Muscle of back (tissue), 13 donors: ENCODE results near the gene HCAR3. TPM values are rescaled to one million over a fixed set of nuclear protein-coding genes. Genes with fewer than 3 reads are reported as not detected.
"Not testable (repeated sequence)": the region's sequence is repeated elsewhere in the genome, so short reads cannot be mapped to it uniquely, and the experiment has no call there.

Source experiments
- DNase-seq, 3 donors: peaks; one replicate each; pipeline versions ENCODE4 v3.0.0 to v3.0.0-alpha.2; 2013
- long read RNA-seq, 9 donors: transcript quantifications; one replicate each; lab custom pipeline, GENCODE V29; 2026
- polyA plus RNA-seq, 10 donors: library from polyadenylated mRNA; unstranded; fragments of 120-200 nt; gene quantifications; one replicate each; pipeline ENCODE4 v1.2.1, GENCODE V29; 2013; ENCODE audit not compliant: insufficient read length in 10 of 10

Gene HCAR3
- polyA plus RNA-seq = 1 to 10 TPM in 1 of 10 donors, under 1 TPM in 4, not detected in 5; 0.26 to 1.3 (median 0.28) TPM
- long read RNA-seq, donor 1 = 0 reads
- long read RNA-seq, donor 2 = 0 reads
- long read RNA-seq, donor 3 = 0 reads
- long read RNA-seq, donor 4 = 0 reads
- long read RNA-seq, donor 5 = 0 reads
- long read RNA-seq, donor 6 = 0 reads
- long read RNA-seq, donor 7 = 0 reads
- long read RNA-seq, donor 8, partial matches to known transcripts = 0 of 1 reads
- long read RNA-seq, donor 8, other reads (novel, unspliced or antisense) = 0 of 1 reads
- long read RNA-seq, donor 9 = 0 reads

DNA sequence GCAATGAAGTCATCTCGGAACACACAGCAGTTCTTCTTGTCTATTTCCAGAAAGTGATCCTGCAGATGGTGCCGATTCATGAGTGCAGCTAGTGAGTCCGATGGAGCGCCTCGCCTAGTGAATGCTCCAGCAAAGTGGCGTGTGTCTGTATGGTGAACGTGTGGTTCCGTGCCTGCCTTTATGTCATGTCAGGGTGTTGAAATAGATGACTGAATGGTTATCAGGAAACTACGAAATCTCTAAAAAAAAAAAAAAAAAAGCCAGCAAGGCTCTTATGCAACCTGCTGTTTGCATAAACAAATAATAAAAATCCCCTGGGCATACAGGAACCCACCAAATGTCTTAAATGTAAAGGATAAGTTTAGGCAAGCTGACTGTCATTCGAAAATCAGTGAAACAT, at the start of gene HCAR3:
Gene HCAR3, minus strand, starts transcription at position 154 of the 400 bp plus-strand sequence. Its CDS starts 74 bp downstream, at position 80.
- DNase-seq = not testable (repeated sequence)

DNA sequence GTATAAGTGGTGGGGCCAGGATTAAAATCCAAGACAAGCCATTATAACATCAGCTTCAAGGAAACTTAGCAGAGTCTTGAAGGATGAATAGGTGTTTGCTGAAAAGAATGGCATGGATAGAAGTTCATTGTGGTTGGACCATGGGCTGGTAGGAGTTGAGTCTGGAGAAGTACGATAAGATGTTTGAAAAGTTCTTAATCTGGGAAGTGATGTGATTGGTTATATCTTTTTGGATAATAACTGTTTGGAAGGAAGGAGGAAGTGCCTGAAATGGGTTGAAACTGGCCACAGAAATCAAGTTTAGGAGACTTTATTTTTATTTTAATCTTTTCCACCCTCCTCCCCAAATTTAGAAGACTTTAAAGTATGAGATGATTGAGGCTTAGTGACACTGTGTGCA, 41.0 kb upstream of the HCAR3 start:
- no peak for DNase-seq

DNA sequence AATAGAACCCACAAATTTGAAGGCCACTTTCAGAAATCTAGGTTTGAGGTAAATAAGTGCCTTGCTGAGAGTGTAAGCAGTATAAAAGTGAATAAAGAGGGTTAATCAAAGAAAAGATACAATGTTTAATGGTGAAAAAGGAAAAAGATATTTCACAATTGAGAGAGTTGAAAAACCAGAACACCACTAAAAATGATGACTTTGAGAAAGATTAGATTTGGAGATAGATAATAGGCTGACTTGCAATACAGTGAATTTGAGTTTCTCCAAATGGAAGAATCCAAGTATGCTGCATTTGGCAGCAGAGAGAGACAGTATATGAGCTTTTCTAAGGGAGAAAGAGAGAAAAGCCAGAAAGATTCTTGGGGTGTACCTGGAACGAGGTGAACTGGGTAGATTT, 38.2 kb upstream of the HCAR3 start:
- no peak for DNase-seq

DNA sequence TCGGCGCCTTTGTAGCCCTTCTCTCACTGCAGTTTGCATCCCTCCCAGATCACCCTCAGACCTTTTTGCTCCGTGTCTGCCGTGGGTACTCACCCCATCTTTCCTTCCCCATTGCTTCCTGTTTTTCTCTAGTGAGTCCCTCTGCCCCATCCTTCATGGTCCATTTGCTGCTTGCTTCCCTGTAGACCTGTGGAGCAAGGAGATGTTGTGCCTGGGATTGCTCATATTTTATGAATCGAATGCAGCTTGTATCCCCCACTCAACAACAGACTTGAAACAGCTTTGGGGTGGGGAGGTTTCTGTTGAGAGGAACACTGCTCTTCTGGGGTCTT, 36.7 kb upstream of the HCAR3 start:
- no peak for DNase-seq

DNA sequence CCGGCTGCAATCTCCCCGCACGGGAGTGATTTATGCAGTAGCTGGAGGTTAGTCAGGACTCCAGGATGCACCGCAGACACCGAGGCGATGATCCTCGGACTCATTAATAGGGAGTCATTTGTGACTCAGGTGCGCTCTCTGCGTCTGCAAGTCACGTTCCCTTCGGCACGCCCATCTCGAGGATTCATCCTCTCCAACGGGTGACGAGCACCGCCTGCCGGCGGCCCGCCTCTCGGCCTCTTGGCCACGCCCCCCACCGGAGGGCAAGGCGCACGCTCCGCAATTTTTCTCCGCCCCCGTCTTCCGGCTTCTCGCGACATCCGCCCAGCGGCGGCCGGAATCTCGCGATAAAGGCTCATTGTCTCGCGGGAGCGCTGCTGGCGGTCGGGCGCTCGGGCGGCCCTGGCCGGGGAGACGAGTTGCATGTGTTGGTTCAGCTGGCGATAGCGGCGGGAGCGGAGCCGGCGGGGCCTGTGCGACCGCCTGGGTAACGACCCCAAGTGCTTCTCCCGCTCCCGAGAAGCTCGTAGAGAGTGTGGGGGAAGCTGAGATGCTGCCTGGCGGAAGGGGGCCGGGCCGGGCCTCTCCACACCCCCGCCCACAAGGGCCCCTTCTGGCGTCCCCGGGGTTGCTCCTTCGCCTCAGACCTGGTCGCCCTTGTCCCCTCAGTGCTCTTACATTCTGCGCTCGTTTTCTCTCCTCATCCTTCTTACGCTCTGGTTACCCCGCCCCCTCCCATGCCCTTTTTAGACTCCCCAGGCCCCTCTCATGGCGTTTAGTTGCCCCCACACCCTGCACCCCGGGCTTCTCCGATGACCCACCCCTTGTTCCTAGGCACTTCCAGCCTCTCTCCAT, 36.1 kb upstream of the HCAR3 start, which contains the start of gene DENR:
Gene DENR, plus strand, starts transcription at position 361 of the 855 bp plus-strand sequence. CDS start 878 bp downstream, outside the sequence.
- peak; percentile 97 to 99 (median 98) for DNase-seq

DNA sequence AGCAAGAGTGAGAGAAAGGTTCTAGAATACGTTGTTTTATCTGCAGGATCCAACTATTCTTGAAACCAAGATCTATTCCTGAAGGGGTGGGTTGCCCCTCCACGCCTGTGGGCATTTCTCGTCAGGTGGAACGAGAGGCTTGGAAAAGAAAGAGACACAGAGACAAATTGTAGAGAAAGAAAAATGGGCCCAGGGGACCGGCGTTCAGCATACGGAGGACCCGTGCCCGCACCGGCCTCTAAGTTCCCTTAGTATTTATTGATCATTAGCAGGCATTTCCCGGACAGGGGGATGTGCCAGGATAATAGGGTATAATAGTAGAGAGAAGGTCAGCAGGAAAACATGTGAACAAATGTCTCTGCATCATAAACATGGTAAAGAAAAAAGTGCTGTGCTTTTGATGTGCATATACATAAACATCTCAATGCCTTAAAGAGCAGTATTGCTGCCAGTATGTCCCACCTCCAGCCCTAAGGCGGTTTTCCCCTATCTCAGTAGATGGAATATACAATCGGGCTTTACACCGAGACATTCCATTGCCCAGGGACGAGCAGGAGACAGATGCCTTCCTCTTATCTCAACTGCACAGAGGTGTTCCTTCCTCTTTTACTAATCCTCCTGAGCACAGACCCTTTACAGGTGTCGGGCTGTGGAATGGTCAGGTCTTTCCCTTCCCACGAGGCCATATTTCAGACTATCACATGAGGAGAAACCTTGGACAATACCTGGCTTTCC, 34.3 kb upstream of the HCAR3 start:
- not testable (repeated sequence) for DNase-seq

DNA sequence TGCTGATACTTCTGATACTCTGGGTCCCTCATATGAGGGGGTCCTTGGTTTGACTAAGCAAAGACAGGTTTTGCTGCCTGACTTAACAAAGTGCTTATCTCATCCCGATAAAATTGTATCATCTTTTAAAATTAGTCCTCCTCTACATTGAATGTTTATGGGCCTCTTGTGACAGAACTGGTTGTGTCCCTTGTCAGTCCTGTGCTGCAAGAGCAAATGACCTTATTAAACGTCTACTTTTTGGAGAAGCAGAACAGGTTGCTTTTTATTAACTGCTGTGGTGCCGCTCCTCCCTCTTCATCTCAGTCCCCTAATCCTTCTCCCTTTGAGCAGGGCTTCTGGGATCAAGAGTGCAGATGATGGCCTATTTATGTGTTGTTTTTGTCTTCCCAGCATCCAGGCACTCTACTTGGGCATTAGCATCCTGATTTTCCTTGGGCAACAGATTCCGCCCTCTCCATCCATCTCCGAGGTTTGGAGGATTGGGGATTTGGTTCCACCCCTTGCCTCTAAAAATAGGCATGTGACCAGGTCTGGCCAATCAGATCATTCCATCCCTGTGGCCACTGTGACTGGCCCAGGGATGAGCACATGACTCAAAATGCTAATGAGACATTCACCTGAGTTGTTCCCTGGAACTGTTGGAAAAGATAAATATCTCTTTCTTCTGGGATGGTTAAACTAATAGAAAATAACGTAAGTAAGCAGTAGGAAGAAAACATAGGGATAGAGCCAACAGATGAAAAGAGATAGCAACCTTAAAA, 33.1 kb upstream of the HCAR3 start:
- DNase-seq = no peak

DNA sequence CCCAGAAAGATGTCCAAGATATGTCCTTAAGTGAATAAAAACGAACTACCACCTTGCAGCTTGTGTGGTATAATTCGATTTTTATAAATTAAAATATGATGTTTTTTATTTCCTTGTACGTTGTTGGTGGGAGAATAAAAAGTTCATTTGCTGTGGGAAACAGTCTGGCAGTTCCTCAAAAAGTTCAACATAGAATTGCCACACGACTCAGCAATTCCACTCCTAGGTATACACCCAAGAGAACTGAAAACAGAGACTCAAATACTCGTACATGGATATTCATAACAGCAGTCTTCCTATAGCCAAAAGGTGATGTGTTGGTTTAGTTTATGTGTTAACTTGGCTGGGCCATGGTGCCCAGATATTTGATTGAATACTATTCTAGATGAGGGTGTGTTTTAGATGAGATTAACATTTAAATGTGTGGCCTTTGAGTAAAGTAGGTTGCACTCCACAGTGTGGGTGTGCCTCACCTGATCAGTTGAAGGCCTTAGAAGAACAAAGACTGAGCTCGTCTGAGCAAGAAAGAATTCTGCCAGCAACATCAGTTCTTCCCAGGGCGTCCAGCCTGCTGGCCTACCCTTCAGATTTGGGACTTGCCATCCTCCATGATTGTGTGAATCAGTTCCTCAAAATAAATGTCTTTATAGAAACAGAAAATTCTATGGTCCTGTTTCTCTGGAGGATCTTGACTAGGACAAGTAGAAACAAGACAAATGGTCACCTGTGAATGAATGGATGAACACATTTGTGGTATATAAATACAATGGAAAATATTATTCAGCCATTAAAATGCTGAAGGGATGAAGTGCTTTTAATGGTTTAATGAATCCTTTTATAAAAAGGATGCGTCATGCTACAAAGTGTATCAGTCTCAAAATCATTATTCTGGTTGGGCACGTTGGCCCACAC, 30.9 kb upstream of the HCAR3 start:
- DNase-seq = no peak

DNA sequence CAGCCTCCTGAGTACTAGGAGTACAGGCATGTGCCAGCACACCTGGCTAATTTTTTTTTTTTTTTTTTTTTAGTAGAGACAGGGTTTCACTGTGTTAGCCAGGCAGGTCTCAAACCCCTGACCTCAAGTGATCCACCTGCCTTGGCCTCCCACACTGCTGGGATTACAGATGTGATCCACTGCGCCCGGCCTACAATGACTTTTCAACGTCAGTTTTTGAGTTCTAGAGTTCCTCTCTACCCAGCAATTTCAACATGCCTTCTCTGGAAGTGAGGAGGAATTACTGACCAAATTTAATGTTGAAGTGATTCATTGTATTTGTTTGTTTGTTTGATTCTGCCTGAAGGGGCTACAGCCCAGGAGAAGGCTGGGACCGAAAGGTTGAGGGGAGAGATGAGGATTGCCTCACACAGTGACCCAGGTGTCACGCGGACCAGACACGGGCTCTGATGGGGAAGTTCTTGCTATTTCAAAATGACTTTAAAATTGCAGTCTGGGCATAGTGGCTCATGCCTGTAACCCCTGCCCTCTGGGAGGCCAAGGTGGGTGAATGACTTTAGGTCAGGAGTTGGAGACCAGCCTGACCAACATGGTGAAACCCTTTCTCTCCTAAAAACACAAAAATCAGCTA, 27.4 kb upstream of the HCAR3 start:
- peak in 1 of 3 donors; percentile 24 for DNase-seq

DNA sequence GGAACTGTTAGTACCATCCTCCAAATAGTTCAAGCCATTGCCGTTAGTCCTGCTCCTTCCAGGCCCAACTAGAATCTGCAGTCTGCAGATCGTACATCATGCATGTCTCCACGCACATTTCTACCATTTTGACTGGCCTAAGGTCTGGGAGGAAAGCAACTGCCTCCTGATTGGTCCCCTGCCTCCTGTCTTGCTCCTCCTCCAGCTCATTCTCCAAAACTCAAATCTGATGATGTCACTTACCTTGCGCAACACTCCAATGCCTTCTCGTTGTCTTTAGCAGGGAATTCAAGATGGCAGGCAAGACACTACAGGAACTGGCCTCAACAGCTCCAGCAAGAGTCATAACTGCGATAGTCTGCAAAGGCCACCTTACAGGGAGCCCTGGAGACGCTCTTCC, 23.7 kb upstream of the HCAR3 start:
- DNase-seq = no peak

DNA sequence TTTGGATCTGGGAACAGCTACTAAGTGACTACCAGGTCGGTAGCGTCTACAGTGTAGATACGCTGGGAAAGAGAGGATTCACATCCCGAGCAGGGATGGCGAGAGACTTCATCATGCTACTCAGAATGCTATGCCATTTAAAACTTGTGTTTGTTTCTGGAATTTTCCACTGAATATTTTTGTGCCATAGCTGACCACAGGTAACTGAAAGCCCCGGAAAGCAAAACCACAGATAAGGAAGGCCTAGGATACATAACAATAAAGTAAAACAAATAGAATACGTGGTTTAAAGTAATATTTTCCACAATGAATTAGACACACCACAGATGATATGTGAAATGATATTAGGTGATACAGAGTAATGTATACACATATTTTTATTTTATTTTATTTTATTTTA, 22.0 kb upstream of the HCAR3 start:
- no peak for DNase-seq

DNA sequence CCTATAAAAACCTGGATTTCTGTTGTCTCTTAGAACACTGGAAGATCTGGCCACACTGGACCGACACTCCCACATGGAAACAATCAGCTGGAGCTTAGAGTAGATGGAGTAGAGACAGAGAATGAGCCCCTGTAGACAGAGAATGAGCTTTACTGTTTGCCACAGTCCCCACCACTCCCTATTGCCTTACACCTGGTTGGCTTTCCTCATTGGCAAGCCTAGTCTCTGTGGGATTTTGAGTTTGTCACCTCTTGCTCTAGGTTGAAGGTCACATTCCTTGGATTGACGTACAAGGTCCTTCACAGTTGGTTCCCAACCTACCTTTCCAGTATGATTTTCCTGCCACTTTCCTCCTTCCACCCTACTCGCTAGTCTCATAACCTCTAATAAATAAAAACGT, 16.0 kb upstream of the HCAR3 start:
- no peak for DNase-seq

DNA sequence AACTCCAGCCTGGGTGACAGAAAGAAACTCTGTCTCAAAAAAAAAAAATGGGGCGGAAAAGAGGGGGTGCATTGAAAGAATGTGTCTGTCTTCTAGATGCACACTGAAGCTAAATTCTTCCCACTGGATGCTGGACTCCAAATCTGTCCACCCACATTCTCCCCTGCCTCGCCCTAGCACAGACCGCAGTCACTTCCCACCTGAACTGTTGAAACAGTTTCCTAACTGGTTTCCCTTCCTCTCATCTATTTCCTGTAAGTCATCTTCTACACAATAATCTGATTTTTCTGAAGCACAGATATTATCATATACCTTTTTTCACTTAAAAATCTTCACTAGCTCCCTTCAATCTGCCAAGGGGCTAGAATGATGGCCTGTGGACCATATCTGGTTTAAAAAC, 15.6 kb upstream of the HCAR3 start:
- no peak for DNase-seq

DNA sequence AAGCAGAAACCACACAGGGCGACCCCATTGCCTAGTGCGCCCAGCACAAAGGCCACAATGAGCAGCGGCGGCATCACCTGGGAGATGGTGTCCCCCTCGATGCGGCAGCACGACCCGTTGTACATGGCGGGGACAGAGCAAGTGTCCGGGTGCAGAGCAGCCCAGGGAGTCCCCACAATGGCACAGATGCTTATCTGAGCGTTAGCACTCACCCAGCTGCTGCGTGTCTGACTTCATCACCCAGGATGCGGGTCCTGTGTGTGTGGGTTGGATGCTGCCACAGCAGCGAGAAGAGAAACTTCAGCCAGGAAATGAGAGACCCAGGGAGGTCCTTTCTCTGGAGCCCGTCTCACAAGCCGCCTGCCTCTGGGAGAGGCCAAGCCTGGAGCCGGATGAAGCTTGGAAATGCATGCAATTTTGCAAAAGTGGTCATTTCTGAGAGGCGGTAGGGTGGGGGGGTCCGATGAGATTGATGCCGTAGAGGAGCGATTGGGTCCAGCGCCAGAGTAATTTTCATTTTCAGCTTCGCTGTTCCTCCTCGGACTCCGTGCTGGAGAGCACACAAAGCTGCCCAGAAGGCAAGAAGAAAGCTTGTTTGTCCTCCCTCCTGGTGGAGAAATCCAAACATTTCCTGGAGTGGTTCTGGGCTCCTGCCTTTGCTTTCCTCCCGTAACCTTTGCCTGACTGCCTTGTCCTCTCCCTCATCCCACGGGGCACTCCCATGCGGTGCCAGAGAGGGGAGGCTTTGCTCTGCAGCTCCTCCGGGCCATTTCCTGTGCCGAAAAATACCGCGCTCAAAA, 13.8 kb upstream of the HCAR3 start, which contains the start of gene HCAR1:
Gene HCAR1, minus strand, starts transcription at position 630 of the 800 bp plus-strand sequence. Its CDS starts 505 bp downstream, at position 125.
- peak in 1 of 3 donors; percentile 22 for DNase-seq

DNA sequence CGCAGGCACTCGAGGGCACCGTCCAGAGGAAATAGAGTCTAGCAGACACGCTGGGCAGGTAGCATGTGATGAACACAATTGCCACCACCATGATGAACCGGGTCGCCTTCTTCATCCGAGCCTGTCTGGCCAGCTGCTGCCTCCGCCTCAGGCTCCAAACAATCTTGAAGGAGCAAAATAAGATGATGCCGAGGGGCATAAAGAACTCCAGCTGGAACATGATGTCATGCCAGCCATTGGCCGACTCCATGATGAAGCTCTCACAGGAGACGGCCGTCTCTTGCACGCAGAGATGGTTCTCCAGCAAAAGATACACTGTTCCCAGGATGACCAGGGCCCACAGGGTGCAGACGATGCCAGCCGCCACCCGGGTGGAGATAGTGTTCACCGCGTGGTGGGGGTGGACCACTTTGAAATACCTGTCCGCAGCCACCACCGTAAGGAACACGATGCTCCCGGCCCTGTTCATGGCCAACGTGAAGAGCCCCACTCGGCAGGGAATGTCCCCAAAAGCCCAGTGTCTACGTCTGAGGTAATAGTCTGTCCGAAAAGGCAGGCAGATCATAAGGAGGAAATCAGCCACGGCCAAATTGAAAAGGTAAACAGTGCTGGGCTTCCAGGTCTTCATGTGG, 13.1 kb upstream of the HCAR3 start:
- no peak for DNase-seq

DNA sequence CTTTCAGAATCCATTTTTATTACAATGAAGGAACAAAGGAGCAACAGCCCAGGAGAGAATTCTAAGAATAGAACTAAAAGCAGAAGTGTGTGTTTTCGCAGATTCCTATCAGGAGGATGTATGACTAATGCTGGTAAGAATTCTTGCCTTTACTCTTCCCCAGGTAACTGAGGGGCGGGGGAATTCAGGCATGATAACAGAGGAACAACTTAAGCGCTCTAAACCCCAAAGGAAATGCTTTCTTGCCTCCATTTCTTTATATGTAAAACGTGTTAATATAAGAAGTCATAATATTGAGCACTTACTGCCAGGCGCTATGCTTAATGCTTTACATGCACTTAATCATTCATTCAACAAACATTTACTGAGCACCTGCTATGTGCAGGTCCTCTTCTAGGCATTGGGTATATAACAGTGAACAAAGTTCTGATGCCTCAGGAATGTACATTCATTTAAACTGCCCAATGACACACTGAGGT, 9.5 kb upstream of the HCAR3 start:
- no peak for DNase-seq

DNA sequence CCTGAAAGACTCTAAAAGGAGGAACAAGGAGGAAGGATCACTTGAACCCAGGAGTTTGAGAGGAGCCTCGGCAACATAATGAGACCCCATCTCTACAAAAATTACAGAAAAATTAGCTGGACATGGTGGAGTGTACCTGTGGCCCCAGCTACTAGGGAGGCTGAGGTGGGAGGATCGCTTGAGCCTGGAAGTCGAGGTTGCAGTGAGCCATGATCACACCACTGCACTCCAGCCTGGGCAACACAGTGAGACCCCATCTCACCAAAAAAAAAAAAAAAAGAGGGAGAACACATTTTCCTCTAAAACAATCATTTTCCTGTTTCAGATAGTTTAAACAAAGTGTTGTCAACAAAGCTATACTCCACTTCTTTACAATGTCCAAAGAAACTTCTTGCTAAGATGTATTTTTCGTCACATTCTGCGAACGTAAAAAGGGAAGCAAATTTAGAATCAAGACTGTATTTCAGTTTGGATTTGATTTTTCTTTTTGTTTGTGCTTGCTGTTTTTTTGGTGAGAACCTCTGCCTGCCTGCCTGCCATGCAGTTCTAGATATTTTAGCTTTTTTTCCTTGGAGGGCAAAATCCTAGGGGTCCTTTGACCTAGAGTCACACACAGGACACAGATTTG, 9.0 kb upstream of the HCAR3 start:
- DNase-seq = no peak
